ENCODE results near the gene GRAMD4. TPM values are rescaled to one million over a fixed set of nuclear protein-coding genes. Genes with fewer than 3 reads are reported as not detected.

Gene GRAMD4
- total RNA-seq, 1 experiment from 2014 or later: 25.3 TPM

GRCh38 chr22:46635756-46636155, 15.6 kb downstream of the GRAMD4 start:
- ATAC-seq: no peak
- Histone ChIP-seq H3K9ac (ENCODE audit: low read length) (no peak overlapping the region), H3K36me3 (ENCODE audit: low read depth, low read length) (no peaks in the 10 kb centered on the region), H3K9me2 (replicated peaks; ENCODE audit: low read length) (no peaks in the 10 kb centered on the region), H3K79me2 (ENCODE audit: low read length) (no peaks in the 10 kb centered on the region), H3K4me1 (ENCODE audit: insufficient read depth, low read length) (no peaks in the 10 kb centered on the region), H3K4me3 (ENCODE audit: low read length) (no peak overlapping the region), H4K20me1 (ENCODE audit: low read length) (no peaks in the 10 kb centered on the region), H3K27ac (ENCODE audit: low read length) (no peak overlapping the region), H3K27me3 (ENCODE audit: low read length) (no peaks in the 10 kb centered on the region), H3K9me3 (ENCODE audit: low read length) (no peaks in the 10 kb centered on the region), H3K4me2 (ENCODE audit: low read length) (no peak overlapping the region), H3F3A (ENCODE audit: low read length, unreplicated experiment) (no peaks in the 10 kb centered on the region), H2AFZ (ENCODE audit: low read length) (no peak overlapping the region)
- no peak for DNase-seq
- no peak for TF ChIP-seq EZH2 (IDR thresholded peaks at IDR 0.05; ENCODE audit: low read length, unreplicated experiment)
- TF ChIP-seq EZH2phosphoT487 (IDR thresholded peaks at IDR 0.05; ENCODE audit: borderline replicate concordance, low read length): no peak
- no peak for TF ChIP-seq CTCF (conservative IDR thresholded peaks at IDR 0.05; ENCODE audit: low read depth, low read length)
- intact Hi-C loops (cut with micrococcal nuclease): no loop called here
- ChIA-PET POLR2A (ENCODE audit: unreplicated experiment) (no interaction called here), CTCF (no interaction called here)
- no TSS peak for BruUV-seq (replicated peaks)

GRCh38 chr22:46636221-46637002, 16.2 kb downstream of the GRAMD4 start:
- no peaks in the 10 kb centered on the region for H4K20me1 ChIP-seq (ENCODE audit: low read length)
- H3K4me3 ChIP-seq (ENCODE audit: low read length): no peak overlapping the region
- H3K9me3 ChIP-seq (ENCODE audit: low read length): no peaks in the 10 kb centered on the region
- CTCF ChIA-PET: no interaction called here
- H3K27me3 ChIP-seq (ENCODE audit: low read length): no peaks in the 10 kb centered on the region
- no peaks in the 10 kb centered on the region for H3K4me1 ChIP-seq (ENCODE audit: insufficient read depth, low read length)
- no peaks in the 10 kb centered on the region for H3F3A ChIP-seq (ENCODE audit: low read length, unreplicated experiment)
- TF ChIP-seq EZH2phosphoT487 (IDR thresholded peaks at IDR 0.05; ENCODE audit: borderline replicate concordance, low read length): no peak
- DNase-seq (no peak), ATAC-seq (no peak)
- H3K27ac ChIP-seq (ENCODE audit: low read length): no peak overlapping the region
- H3K79me2 ChIP-seq (ENCODE audit: low read length): no peaks in the 10 kb centered on the region
- intact Hi-C loops (cut with micrococcal nuclease): no loop called here
- H2AFZ ChIP-seq (ENCODE audit: low read length): no peak overlapping the region
- no peaks in the 10 kb centered on the region for H3K9me2 ChIP-seq (replicated peaks; ENCODE audit: low read length)
- no peak overlapping the region for H3K4me2 ChIP-seq (ENCODE audit: low read length)
- H3K36me3 ChIP-seq (ENCODE audit: low read depth, low read length): no peaks in the 10 kb centered on the region
- POLR2A ChIA-PET (ENCODE audit: unreplicated experiment): no interaction called here
- no TSS peak for BruUV-seq (replicated peaks)
- no peak overlapping the region for H3K9ac ChIP-seq (ENCODE audit: low read length)

DNA sequence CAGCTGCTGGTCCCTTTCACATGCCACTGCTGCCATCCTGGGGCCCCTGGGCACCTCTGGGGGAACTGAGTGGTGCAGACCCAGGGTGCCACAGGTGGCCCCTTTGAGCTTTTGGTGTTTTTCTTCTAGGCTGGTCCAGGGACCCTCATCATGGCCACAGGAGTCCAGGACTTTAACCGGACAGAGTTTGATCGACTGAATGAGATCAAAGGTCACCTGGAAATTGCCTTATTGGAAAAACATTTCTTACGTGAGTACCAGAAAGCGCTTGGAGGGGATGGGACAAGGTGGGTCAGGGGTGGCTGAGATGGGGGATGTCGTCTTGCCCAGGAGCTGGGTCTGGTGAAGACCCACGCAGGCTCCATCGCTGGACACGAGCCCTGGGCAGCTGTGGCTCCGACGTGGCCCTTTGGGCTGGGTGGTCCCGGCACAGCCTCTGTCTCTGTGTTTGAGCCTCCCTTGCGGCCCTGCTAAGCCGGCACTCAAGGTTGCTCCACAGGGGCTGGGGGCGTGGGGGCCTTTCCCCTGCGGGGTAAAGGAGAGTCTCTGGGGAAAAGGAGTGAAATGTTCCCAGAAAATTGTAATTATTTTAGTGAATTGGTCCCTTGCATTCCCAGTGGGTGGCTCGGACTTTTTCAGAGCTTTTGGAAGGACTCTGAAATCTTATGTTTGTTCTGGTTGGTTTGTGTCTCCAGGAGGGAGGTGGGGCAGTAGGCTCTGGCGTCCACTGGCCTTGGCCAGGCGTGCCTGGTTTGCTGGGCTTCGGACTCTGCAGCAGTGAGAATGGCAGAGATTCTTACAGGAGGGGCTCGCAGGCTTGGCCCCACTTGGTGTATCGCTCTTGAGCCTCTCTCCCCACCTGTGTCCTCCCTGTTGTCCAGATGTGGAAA, 17.8 kb downstream of the GRAMD4 start:
- Histone ChIP-seq H4K20me1 (ENCODE audit: low read length) (no peaks in the 10 kb centered on the region), H3K4me2 (ENCODE audit: low read length) (no peak overlapping the region), H2AFZ (ENCODE audit: low read length) (no peak overlapping the region), H3K36me3 (ENCODE audit: low read depth, low read length) (no peaks in the 10 kb centered on the region), H3K79me2 (ENCODE audit: low read length) (no peaks in the 10 kb centered on the region), H3K9ac (ENCODE audit: low read length) (no peak overlapping the region), H3K4me3 (ENCODE audit: low read length) (no peak overlapping the region), H3K4me1 (ENCODE audit: insufficient read depth, low read length) (no peaks in the 10 kb centered on the region), H3K9me3 (ENCODE audit: low read length) (no peaks in the 10 kb centered on the region), H3F3A (ENCODE audit: low read length, unreplicated experiment) (no peaks in the 10 kb centered on the region), H3K27me3 (ENCODE audit: low read length) (no peaks in the 10 kb centered on the region), H3K9me2 (replicated peaks; ENCODE audit: low read length) (no peaks in the 10 kb centered on the region), H3K27ac (ENCODE audit: low read length) (no peak overlapping the region)
- ChIA-PET POLR2A (ENCODE audit: unreplicated experiment) (no interaction called here), CTCF (no interaction called here)
- intact Hi-C loops (cut with micrococcal nuclease): no loop called here
- TF ChIP-seq CTCF (conservative IDR thresholded peaks at IDR 0.05; ENCODE audit: low read depth, low read length) (no peak), EZH2 (IDR thresholded peaks at IDR 0.05; ENCODE audit: low read length, unreplicated experiment) (no peak), EZH2phosphoT487 (IDR thresholded peaks at IDR 0.05; ENCODE audit: borderline replicate concordance, low read length) (no peak)
- DNase-seq (no peak), ATAC-seq (no peak)
- no TSS peak for BruUV-seq (replicated peaks)
